Left renal cortex interstitium (tissue), 4 donors: ENCODE measurements around the gene GIMAP8. TPM values are rescaled to one million over a fixed set of nuclear protein-coding genes. Genes with fewer than 3 reads are reported as not detected.

Source experiments
- DNase-seq, 4 donors: peaks; one replicate each; pipeline ENCODE4 v3.0.0-alpha.2; 2013; ENCODE audit warnings: low read depth in 4 of 4, low spot score in 2 of 4, missing footprints in 1 of 4
- polyA plus RNA-seq, 4 donors: library from polyadenylated mRNA; unstranded; fragments of 120-200 nt; gene quantifications; one replicate each; pipeline ENCODE4 v1.2.1, GENCODE V29; 2013; ENCODE audit not compliant: insufficient read length in 4 of 4

The GIMAP8 gene
- polyA plus RNA-seq, 4 donors: 8.2 to 8.6 (median 8.4) TPM

DNA sequence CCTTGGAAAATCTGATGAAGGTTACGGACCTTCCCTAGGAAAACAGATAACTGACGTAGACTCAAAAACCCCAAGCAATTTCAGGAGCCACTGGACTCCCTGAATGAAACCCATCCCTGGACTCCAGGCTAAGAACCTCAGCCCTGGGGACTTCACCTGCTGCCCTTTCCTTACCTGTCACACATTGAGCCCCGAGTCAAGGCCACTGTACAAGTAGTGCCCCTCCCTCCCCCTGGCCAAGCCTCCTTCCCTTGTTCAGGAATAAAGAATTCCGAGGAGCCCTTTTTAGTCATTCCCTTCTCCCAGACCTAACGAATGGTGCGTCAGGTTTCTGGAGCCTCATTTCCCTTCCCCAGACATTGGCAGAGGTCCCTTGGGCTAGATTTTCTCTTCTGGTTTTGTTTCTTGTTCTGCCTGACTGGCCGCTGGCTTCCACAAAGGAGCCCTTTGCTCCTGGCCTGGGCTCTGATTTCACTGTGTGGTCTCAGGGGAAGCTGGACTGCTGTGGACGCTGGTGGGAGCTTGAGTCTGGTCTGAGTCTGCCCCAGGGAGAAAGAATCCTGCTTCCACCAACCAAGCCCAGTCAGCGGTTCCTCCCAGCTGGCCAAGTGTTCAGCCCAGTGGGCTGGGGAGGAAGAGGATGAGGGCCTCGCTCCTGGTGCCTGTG, 39.6 kb upstream of the GIMAP8 start:
- DNase-seq: peak in 1 of 4 donors; percentile 34

DNA sequence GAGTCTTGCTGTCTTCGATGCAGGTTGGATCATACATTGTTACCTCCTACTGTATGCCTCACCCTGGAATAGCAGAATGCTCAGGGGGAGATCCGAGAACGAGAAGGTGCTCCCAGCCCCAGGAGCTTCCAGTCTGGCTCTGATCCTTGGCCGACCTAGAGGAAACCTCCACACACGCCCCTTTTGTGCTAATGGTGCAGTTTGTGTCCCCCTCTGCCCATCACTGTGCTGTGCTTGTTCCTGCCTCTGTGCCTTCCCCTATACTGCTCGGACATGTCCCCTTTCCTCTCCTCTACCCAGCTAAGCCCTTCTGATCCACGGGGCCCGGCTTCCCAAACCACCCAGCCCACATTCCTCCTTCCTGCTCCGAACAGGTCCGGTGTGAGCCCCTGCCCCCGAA, 38.8 kb upstream of the GIMAP8 start:
- no peak for DNase-seq

DNA sequence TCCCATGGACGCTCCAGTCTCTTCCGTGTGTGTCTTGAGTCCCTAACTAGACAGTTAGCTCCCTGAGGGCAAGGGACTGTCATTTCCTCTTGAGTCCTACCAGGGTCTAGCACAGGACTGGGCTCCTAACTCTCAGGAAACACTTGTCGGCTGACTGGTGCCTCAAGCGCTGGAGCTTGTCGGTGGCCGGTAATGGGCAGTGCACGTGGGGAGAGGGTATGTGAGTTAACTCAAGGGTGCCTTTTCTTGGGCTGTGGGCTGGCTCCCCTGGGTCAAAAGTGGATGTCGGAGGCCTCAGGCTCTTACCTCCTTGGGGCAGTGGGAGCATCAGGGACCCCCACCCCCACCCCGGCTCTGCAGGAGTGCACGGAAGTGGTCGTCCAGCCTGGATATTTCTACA, 38.4 kb upstream of the GIMAP8 start:
- no peak for DNase-seq

DNA sequence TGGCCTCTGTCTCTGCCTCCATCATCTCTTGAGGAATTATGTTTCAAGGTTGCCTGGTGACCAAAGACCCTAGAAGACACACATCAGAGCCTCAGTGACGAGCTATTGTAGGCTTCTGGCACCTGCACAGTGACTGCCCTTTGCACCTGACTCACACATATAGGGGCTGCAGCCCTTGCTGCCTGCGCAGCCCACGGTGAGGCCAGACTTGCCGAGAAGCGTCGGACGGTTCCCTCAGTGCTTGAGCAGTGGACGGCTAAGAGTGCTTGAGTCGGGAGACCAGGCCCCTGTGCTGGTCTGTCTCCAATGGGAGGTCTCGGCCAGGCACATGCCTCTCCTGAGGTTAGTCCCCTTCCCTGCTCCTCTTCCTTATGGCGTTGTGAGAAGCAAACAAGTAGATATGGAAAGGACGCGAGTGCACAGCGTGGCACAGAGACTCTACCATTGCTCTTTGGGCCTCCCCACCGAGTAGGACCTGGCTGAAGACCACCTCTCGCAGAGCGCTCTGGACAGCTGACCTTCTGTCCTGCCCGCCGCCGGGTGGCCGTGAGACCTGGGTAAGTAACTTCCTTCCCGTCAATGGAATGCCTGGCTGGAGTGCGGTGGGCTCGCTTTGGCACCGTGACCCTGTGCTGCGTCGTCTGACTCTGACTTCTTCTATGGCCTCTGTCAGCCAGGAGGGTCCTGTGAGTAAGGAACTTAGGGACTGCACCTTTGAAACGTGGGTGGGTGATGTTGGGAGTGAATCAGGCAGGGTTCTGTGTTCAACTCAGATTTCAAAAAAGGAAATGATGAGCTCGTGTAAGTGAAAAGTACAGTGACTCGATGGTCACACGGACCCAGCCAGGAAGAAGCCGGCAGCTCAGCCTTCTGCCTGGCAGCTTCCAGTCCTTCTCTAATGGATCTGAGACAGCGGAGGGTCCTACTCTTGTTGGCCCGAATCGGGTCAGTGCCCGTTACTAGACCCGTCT, 37.6 kb upstream of the GIMAP8 start:
- no peak for DNase-seq

DNA sequence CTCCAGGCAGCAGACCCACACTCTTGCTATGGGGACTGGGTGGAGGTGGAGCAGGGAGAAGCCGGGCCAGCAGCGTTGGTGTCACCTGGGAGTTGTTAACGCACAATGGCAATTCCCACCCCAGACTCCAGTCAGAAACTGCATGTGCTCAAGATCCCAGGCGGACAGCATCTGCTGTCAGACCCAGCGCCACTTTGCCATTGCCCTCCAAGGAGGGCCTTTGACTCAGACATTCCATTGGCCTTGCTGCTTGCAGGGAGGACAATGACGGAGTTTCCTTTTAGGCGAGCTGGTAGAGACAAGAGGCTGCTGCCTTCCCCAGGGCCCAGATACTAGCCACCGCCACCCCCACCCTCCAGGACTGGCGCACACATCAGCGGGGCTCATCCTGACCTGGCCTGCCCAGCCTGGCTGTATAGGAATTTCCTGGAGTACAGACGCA, 36.8 kb upstream of the GIMAP8 start:
- no peak for DNase-seq

DNA sequence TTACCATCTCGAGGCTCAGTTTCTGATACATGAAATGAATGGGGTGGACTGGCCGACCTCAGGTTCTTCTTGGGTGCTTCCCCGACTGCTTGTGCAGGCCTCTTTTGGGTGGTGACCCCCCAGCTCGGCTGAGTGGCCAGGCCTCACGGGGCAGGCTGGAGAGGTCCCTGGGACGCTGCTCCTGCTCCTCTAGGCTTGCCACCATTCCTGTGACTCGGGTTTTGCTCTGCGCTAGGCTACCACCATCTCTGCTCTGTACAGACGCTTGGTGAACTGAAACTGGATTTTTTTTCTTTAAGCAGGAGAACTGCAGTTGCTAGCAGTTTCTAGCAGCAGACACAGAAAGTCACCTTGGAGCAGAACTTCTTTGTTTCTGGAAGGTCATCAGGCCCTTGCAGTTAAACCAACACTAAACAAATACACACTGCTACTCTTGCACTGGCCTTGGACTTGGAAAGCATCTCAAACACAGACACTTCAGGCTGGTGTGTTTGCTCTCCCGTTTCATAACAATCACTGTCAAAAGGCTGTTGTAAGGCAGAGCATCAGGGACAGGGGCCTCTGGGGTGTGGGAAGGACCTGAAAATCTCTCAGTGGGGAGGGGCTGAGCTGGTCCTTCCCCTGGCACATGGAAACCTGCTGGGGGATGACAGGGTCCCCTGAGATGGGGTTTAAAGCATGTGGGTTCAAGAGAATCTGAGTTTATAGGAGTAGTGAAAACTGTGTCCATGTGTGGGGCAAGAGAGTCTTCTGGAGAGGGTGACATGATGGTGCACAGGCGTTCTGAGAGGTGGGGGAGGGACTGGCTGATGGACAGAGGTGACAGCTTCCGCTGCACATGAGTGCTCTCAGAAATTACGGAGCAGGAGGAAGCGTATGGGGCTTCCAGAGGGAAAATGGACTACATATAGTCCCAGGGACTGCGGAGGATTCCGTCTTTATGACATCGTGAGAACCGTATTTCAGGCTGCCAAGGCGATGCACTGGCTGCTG, 35.0 kb upstream of the GIMAP8 start:
- no peak for DNase-seq

DNA sequence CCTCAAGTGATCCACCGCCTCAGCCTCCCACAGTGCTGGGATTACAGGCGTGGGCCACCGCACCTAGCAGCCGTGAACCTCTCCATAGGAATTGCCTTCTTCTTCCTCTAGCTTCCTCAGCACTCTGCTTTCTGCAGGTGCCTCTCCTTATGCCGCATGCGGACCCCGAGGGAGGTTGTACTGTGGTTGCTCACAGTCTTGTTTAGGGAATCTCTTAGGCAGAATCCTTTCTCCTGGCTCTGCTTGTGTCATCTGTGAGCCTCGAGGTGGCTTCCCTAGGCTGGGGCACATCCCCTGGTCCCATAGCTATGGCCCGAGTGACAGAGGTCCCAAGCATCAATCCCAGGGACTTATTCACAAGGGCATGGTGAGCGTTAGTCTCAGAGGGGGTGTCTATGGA, 33.2 kb upstream of the GIMAP8 start:
- DNase-seq: no peak

DNA sequence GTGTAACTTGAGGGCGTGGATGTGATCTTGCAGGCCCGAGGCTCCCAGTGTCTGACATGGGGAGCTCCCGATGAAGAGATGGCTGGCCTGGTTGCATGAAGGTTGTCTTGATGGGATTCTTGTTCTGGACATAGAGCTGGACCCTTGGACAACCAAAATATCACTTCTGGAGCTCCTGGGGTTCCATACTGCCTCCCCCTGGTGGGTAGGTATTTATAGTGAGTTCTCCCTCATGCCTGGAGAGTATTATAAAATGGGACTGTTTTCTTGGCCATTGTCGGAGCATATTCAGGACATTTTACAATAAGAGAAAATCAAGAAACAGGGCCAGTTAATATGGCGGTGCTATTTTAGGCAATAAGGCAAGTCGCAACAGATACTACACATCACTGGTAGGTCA, 32.6 kb upstream of the GIMAP8 start:
- DNase-seq: no peak

DNA sequence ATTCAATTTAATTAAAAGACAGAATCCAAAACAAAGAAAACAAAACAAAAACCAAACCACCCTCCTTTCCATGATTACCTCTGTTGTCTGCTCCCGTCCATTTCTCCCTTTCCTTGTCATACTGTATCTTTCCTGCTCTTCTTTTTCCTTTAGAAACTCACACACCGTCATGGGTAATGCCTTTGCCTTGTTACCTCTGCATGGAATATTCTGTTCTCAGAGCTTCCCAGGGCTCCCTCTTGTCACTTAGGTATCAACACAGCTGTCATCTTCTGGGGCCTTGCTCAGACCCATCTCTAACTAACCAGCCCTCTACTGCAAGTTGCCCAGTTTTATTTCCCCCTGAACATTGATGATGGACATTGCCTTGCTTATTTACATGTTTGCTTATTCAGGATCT, 30.2 kb upstream of the GIMAP8 start:
- DNase-seq: no peak

DNA sequence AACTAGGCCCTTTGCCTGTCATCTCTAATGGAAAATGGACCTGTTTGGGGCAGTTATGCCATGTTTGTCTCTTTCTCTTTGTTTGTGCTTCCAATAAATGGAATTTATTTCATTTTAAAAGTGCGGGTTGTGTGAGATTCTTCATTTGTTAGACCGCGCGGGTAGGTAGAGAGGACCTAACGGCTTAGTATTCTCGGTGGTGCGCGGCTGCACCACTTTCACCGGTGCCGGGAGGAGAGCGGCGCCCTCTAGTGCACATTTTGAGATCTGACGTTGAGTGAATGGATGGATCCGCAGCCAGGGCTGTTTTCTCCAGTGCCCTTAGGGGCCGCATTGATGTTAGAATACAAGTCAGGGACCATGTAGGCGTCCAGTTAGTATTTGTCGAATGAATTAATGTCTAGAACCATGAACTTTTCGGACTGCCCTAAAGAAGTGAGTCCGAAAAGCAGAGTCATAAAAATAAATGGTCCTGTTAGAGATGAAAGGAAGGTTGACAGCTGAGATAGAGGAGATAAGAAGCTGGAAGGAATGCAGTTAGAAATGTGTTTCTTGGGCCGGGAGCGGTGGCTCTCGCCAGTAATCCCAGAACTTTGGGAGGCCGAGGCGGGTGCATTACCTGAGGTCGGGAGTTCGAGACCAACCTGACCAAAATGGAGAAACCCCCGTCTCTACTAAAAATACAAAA, 29.3 kb upstream of the GIMAP8 start:
- peak in 2 of 4 donors; percentile 77 to 83 for DNase-seq

DNA sequence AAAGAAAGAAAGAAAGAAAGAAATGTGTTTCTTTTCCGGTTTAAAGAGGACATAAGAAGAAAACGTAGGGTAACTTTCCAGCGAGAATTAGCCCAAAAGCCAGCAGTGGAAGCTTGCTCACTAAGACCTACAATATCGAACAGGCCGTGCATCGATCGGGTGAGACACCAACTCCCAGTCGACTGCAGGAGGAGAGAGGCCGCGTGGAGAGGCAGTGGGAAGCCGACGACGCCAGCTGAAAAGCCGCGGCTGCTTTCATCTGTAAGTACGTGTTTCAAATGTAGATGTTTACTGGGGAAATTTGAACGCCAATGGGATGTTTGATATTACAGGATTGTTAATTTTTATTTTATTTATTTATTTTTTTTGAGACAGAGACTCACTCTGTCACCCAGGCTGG, 28.6 kb upstream of the GIMAP8 start:
- no peak for DNase-seq

DNA sequence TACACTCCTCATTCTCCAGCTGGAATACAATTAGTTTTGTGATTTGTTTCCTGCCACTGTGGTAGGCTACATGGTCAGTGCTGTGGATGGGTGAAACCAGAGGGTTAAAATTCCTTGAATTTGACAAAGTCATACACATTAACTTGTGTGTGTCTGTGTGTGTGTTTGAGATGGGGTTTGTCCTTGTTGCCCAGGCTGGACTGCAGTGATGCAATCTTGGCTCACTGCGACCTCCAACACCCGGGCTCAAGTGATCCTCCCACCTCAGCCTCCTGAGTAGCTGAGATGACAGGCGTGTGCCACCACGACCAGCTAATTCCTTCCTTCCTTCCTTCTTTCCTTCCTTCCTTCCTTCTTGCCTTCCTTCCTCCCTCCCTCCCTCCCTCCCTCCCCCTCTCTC, 24.8 kb upstream of the GIMAP8 start:
- DNase-seq: no peak

DNA sequence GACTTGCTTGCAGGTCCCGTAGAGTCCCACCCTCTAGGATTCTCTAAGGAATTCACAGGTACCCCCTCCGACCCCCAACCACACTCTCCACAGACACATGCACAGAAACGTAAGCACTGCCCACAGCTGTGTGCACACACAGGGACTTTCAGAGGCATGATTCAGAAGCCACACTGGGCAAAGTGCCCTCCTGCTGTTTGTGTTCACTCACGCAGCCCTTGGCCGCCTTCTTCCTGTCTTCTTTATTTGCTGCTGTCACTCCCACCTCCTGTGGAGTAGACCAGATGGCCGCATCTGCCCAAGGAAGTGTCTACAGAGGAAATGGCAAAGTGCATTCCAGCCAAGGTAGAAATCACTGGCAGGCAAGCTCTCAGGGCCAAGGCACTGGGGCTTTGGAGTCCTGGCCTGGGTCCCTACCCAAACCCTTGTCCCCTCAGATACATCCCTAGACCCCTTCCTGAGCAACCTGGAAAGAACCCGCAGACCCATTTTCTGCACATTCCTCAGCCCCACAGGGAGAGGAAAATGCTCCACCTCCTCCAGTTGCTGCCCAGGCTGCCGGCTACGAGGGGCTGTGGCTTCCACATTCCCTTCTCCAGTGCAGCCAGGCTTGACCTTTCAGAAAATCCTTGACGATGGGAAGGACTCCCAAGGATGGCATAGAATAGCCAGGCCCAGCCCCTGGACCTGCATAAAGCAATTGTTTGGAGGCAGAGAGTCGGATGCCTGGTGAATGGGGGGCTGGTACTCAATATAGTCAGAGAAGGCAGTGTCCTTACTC, 21.6 kb upstream of the GIMAP8 start:
- DNase-seq: no peak

DNA sequence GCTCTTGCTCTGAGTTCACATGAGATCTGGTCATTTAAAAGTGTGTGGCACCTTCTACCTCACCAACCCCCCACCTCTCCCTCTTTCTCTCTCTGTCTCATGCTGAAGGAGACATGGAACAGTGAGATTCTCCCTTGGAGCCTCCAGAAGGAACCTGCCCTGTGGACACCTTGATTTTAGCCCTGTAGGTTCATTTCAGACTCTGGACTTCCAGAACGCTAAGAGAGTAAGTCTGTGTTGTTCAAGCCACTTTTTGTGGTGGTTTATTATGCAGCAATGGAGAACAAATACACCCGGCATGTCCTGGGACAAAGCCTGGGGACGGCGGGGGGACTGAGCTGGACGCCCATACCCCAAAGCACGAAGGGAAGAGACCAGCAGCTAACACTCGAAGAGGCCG, 20.7 kb upstream of the GIMAP8 start:
- DNase-seq: no peak

DNA sequence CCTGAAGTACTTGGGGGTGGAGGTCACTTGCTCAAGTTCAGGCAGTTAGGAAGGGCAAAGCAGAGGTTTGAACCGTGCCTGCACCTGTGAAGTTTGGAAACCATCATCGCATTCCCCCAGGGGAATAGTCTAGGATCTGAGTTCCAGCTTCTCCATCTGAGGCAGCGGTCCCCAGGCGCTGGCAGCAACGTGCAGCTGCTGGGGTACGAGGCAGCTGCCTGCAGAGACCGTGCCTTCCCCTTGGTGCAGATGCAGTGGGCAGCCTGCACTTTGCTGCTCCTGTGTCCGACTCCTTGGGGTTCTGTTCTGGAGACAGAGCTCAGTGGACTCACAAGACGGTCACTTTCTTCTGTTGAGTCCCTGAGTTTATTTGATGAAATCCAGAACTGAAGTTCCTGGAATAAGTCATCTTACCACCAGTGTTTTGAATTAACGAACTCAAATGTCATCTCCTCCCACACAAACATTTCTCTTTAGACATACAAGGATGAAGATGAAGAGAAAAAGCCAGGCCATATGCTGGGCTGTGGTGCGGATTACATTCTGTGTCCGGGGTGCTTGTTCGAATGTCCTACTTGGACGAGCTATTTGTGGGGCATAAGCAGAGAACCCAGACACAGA, 19.9 kb upstream of the GIMAP8 start:
- DNase-seq: no peak

DNA sequence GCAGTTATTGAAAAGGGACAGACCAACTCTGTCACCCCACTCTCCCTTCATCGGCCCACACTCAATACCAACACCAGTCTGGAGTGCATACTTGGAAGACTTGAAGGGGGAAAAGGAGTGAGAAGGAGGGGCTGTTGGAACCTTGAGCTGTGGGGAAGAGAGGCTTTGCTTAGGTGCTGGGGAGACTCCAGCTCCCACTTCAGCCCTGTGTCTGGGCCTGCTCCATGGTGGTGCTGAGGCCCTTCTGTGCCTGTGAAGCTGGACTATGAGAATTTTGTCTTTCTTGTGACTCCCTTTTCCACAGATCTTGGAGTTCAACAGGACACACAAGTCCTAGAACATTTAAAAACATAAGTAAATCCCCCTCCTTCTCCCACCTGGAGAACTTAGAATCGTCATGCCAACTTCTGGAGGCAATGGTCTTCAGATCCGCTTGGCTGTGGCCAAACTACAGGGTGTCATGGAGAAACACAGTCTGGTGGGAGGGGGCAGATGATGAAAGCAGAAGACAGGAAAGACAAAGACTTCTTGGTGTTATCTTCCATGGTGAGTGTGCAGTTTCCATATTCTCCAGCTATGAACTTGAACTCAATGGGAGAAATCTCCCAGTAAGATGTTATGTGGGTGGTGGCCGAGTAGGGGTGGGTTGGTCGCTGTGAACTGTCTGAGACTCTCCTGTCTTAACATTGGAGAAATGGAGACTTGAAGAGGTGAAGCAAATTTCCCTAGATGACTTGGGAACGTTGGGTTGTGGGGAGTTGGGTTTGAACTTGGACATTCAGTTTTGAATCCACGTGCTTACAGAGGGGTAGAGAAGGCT, 18.4 kb upstream of the GIMAP8 start:
- no peak for DNase-seq

DNA sequence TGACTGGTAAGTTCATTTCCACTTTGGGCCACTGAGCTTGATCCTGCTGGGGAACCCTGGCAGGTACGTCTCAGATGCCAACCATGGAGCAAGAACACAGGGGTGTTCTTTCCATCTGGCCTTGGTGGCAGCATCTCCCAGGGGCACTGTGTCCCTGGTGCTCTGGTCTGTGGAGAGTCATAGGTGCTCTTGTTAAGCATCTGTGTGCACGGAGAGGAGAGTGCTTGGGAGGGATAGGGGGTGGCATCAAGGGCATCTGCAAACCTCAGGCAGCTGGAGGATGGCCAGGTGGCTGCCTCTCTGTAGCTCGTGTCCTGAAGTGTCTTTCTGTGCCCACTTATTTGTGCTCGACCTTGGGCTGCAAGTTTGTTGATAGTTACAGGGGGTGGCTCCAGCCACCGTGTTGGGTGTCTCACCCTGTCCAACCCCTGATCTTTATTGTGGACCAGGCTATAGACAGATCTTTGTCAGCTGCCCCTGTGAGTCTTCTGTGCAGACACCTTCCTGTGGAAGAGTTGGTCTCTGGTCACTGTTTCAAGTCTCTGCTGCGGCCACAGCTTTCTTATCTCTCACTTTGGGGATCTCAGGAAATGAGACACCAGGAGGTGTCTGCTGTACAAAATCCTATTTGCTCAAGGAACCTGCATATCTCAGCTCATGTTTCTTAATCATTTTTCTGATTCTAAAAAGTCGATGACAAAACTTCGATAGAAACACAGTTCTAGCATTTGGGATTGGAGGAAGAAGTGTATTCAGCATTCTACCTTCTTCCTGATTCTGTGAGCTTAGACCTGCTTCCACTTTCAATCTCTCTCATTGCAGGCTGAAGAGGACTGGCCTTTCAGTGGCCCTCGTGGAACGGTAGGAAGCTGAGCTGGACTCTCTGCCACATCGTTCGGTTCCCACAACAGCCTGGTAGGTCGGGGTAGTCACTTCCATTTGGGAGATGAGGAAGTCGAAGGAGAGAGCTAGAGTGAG, 17.2 kb upstream of the GIMAP8 start:
- no peak for DNase-seq
